GM11168 (cell line): ENCODE measurements around the gene ARID3C.

Source experiments
- in situ Hi-C: fragments of 300-500 bp; cut with MboI; formaldehyde crosslinking; loops from one replicate; pipeline ENCODE4 v1.12.0; 2022; ENCODE audit warnings: low sequenced_read_pairs; ENCODE audit not compliant: unreplicated experiment

Gene ARID3C, protein sequence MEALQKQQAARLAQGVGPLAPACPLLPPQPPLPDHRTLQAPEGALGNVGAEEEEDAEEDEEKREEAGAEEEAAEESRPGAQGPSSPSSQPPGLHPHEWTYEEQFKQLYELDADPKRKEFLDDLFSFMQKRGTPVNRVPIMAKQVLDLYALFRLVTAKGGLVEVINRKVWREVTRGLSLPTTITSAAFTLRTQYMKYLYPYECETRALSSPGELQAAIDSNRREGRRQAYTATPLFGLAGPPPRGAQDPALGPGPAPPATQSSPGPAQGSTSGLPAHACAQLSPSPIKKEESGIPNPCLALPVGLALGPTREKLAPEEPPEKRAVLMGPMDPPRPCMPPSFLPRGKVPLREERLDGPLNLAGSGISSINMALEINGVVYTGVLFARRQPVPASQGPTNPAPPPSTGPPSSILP

GRCh38 chr9:34628656-34629490 is at the start of gene ARID3C:
TSS of gene ARID3C (minus strand) at chr9:34629066. CDS start at chr9:34628014, 1,052 bp downstream.
- in situ Hi-C loops, result no loop called here

DNA sequence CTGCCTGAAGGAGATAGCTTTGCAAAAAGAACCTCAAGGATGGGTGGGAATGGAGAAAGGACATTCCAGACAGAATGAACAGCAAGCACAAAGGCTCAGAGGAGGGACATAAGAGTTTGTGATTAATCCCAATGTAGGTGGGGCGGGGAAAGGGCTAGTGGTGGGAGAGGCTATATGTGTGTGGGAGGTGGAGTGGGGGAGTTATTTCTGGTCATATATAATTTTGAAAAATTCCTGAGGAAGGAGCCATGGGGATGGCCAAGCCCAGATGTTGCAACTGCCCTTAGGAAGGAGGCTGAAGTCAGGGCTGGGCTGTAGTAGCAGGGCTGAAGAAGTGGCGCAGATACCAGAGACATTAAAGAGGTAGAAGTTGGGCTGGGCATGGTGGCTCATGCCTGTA is 47.0 kb upstream of the ARID3C start:
- in situ Hi-C loops, result no loop called here

DNA sequence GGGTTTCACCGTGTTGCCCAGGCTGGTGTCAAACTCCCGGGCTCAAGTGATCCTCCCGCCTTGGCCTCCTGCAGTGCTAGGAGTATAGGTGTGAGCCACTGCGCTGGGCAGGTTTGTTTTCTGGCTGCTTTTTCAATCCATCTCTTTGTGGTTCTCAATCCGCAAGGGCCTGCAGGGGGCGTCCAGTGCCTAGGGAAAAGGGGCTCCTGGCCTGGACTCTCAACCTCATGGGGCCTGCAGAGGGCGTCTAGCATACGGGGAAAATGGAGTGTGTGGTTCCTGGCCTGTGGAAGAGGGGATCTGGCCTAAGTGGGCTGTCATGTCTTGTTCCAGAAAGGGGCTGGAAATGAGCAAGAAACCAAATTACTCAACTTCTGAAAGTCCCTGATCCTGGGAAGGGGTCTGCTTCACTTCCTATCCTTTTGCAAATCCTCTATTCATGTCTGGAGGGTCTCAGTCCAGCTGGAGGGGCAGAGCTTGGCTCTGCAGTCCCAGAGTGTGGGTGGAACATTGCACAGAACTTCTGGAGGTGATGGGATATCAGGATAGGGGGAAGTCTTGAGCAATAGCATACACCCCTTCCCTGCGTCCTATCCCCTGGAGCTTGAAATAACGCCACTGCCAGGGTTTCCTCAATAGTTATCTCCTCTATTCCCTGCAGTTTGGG is 46.3 kb upstream of the ARID3C start:
- in situ Hi-C loops, result no loop called here

GRCh38 chr9:34674440-34674839 is 45.6 kb upstream of the ARID3C start:
- in situ Hi-C loops, result no loop called here

DNA sequence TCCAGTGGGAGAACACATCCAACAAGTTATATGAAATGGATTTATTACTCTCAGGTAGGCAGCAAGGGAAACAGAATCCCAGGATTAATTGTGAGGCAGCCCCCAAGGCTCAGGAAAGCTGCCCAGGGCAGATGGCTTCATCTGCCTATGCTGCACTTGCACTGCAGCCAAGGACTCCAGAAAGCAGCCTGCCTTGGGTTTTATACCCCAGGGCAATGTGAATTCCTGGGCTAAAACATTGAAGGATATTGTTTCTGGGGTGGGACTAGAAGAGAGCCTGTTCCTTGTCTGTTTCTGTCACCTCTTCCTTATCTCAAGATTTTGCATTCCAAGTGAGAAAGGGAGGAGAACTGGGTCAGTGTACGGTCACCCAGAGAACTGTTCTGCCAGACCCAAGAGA is 42.4 kb upstream of the ARID3C start:
- in situ Hi-C loops, result no loop called here

DNA sequence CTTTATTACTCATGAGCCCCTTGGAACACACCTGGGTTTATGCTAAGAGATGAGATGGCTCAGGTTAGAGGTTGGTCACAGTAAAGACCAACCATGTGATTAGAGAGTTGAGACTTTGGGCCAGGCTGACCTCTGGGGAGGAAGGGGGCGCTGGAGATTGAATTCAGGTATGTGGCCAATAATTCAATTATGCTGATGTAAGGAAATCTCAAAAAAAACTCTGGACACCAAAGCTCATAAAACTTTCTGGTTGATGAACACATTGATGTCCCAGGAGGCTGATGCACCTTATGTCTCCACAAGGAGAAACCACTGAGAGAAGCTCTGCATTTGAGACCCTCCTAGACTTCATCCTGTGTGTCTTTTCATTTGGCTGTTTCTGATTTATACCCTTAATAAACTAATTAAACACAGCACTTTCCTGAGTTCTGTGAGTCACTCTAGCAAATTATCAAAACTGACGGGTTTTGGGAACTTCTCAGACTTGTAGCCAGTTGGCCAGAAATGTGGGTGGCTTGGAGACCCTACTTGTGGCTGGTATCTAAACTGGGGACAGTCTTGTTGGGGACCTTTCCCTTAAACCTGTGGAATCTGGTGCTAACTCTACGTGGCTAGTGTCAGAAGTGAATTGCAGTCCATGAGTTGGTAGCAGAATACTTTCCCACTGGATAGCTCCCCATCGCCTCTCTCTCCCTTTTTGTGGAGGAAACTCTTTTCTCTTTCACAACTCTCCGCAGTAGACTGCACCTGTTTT is 41.1 kb upstream of the ARID3C start:
- in situ Hi-C loops, result no loop called here

- in situ Hi-C loops, result no loop called here
These were observed 36.8 kb upstream of the ARID3C start for GRCh38 chr9:34665381-34666250.

GRCh38 chr9:34665067-34665380 is 36.2 kb upstream of the ARID3C start:
- in situ Hi-C loops, result no loop called here

DNA sequence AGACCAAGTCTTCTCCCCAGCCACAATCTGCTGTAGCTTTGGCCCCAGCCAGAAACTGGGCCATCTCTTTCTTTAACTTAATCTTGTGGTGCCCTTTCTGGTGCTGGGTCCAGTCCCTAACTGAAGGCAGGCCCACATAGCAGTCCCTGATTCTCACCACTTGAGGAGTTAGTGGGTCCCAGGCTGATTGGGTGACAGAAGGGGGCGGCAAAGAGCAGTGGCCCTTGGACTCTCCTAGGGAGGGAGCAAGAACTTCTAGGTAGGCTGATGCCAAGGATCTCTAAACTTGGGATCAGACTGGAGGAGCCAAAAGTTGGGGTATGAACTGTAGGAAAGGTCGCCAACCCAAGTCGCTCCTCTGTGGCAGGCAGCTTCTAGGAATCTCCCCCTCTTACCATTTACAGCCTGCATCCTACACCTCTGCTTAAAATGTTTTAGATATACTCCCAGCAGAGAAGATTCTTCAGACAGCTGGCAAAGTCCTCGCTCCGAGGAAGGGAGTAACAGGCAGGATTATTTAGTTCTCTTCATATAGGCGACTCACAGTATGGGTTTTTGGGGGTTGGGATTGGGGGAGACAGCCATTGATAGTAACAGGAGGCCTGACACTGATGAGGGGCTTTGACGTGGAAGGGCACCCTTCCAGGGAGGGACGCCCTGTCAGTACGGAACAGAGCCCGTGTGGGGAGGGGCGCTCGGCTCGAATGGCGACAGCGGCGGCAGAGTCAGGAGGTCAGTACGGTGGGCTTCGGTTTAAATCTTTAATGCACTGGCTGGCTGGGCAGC is 35.6 kb upstream of the ARID3C start:
- in situ Hi-C loops, result no loop called here

- in situ Hi-C loops, result no loop called here
These were observed 34.4 kb upstream of the ARID3C start for GRCh38 chr9:34663303-34663605.

- in situ Hi-C loops, result no loop called here
These were observed 33.8 kb upstream of the ARID3C start, which contains the start of gene CCL27 for GRCh38 chr9:34662526-34663302. TSS of gene CCL27 (minus strand) at chr9:34662657. CDS start at chr9:34662633, 24 bp downstream.

DNA sequence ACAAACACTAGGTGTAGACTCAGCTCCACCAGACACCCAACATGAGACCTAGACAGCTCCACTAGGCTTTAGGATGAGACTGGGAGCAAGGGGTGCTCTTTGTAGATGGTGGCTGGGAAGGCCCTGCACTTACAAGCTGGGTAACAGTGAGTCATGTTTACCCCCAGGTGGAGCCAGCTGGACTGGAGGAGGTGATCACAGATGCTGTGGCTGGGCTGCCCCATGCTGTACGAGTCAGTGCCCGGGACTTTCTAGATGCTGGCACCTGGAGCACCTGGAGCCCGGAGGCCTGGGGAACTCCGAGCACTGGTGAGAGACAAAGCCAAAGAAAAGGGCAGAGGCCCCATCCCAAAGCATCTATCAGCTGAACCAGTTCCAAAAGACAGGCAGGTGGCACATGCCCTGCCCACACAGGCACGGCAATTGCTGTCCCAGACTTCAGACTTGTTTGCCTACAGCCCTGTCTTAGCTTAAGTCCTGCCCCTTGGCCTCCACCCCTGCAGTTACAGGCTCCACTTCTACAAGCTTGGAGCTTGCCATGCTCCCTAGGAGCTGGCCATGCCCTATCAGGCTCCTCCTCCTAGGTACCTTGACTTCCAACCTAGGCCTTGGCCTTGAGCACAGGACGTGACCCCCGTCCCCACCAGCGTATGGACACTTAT is 30.9 kb upstream of the ARID3C start:
- in situ Hi-C loops, result no loop called here

- in situ Hi-C loops, result no loop called here
These were observed 29.6 kb upstream of the ARID3C start for GRCh38 chr9:34658461-34658860.

GRCh38 chr9:34656992-34657391 is 28.1 kb upstream of the ARID3C start:
- in situ Hi-C loops, result no loop called here

DNA sequence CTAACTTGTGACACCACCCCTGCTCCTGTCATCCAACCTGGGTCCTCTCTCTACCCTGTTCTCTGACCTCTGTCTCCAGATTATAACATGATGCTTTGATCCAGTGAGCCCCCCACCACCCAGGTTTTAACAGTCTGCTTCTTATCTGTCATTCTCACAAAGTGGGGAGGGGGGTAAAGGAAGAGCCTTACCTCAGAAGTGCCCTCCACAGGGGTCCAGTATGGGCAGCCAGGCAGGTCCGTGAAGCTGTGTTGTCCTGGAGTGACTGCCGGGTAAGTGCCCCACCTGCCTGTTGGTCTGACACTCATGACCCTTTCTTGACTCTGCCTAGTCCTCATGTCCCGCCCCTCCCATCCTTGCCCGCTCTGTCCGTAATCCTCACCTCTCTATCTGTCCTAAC is 26.5 kb upstream of the ARID3C start:
- in situ Hi-C loops, result no loop called here

- in situ Hi-C loops, result no loop called here
These were observed 25.6 kb upstream of the ARID3C start for GRCh38 chr9:34654323-34655051.
